Measurements from ENCODE around the gene FAM186B. TPM values are rescaled to one million over a fixed set of nuclear protein-coding genes. Genes with fewer than 3 reads are reported as not detected.
A peak's percentile ranks its signal among the peaks of the same experiment; 100 is the strongest.

The FAM186B gene
- total RNA-seq, 1 experiment from 2014 or later: 0.42 TPM

- H3K4me1 ChIP-seq (ENCODE audit: control insufficient read depth in 1 of 2, insufficient read depth in 2 of 2, low read length in 2 of 2): peaks cover 40 to 53% of the 10 kb centered on the region in 2 experiments
- H4K20me1 ChIP-seq (ENCODE audit: insufficient read depth): no peaks in the 10 kb centered on the region
- H3K36me3 ChIP-seq (ENCODE audit: control insufficient read depth in 1 of 2, insufficient read depth in 2 of 2, low read length in 2 of 2): peaks cover 0 to 7% of the 10 kb centered on the region in 2 experiments; a peak in 2 of 4 replicates
- intact Hi-C loops (cut with micrococcal nuclease): no loop called here
- ChIA-PET CTCF (interaction anchor here (1.6 kb wide), 1 partner anchor 180 kb away, joined by 5 read pairs; no protein-coding TSS in a partner anchor), POLR2A (interaction anchor here (0.8 kb wide), 1 partner anchor 33 kb away, joined by 3 read pairs; no protein-coding TSS in a partner anchor), RAD21 (ENCODE audit: low non-redundant PET in 1 of 2, low total read pairs in 2 of 2, uncharacterized antibody in 2 of 2, unreplicated experiment in 2 of 2) (no interaction called here)
- no peaks in the 10 kb centered on the region for H3K27me3 ChIP-seq (ENCODE audit: insufficient read depth, low read length)
- no peaks in the 10 kb centered on the region for H3K9me2 ChIP-seq (ENCODE audit: insufficient read depth)
- BruUV-seq (replicated peaks): no TSS peak
- no peaks in the 10 kb centered on the region for H3K9me3 ChIP-seq (ENCODE audit: control insufficient read depth in 1 of 2, insufficient read depth in 1 of 2, low read depth in 1 of 2, low read length in 2 of 2)
- H3K27ac ChIP-seq (ENCODE audit: low read depth, low read length): peak overlapping the region; percentile 6; the same call in 1 of the 2 replicates
- H2AFZ ChIP-seq (ENCODE audit: low read depth, low read length, poor library complexity, severe bottlenecking): no peak overlapping the region
- ATAC-seq (no peak), DNase-seq (ENCODE audit: low read depth, low spot score) (no peak)
- no peak for TF ChIP-seq SIN3A (IDR thresholded peaks at IDR 0.05; ENCODE audit: low read depth)
- H3K79me2 ChIP-seq (ENCODE audit: insufficient read depth, low read length): peaks cover 16% of the 10 kb centered on the region
- peak overlapping the region; percentile 100 for H3K4me2 ChIP-seq (ENCODE audit: low read length)
- peak overlapping the region; percentile 87 to 89 for H3K4me3 ChIP-seq (replicated peaks in 1 of 2; ENCODE audit: low read depth in 1 of 2, low read length in 2 of 2)
- no peak overlapping the region; the same call in 1 of the 2 replicates for H3K9ac ChIP-seq (ENCODE audit: low read length)
These were observed 67.5 kb downstream of the FAM186B start for GRCh38 chr12:49537752-49538509.

Other genes starting within 250 kb of the FAM186B start
- 74.2 TPM for gene SPATS2, start 238.2 kb downstream of the FAM186B start, total RNA-seq (2021; ENCODE audit: unreplicated experiment)
- 35.3 TPM for gene KCNH3, start 66.6 kb downstream of the FAM186B start, total RNA-seq (2021; ENCODE audit: unreplicated experiment)
- 91.9 TPM for gene MCRS1, start 37.5 kb downstream of the FAM186B start, total RNA-seq (2021; ENCODE audit: unreplicated experiment)
- 29.0 TPM for gene PRPF40B, start 17.9 kb upstream of the FAM186B start, total RNA-seq (2021; ENCODE audit: unreplicated experiment)
- 3.5 TPM for gene FMNL3, start 101.8 kb upstream of the FAM186B start, total RNA-seq (2021; ENCODE audit: unreplicated experiment)
- 510 TPM for gene TMBIM6, start 135.9 kb upstream of the FAM186B start, total RNA-seq (2021; ENCODE audit: unreplicated experiment)
- 12.1 TPM for gene NCKAP5L, start 222.8 kb upstream of the FAM186B start, total RNA-seq (2021; ENCODE audit: unreplicated experiment)
- 5.7 TPM for gene BCDIN3D, start 237.5 kb upstream of the FAM186B start, total RNA-seq (2021; ENCODE audit: unreplicated experiment)